HEK293 (cell line): ENCODE measurements around the gene BCL2L1.

ENCODE experiments used
- ZNF175 ChIP-seq: fragments of 450-650 bp; formaldehyde crosslinking; IDR thresholded peaks from 2 replicates; pipeline ENCODE4 v1.5.1; 2016; ENCODE audit warnings: missing biosample characterization, missing genetic modification characterization
- ZNF624 ChIP-seq: fragments of 450-650 bp; formaldehyde crosslinking; IDR thresholded peaks from 2 replicates; pipeline ENCODE4 v1.5.1; 2017; ENCODE audit warnings: missing biosample characterization, missing genetic modification characterization

GRCh38 chr20:31644701-31645100, 78.0 kb downstream of the BCL2L1 start:
- TF ChIP-seq ZNF175 (tag by site-specific recombination) (no peak), ZNF624 (tag by site-specific recombination) (no peak)
